Fibroblast of gingiva (primary cell): ENCODE results near the gene WEE1.
"Not testable (repeated sequence)": the region's sequence is repeated elsewhere in the genome, so short reads cannot be mapped to it uniquely, and the experiment has no call there.

Experiments used
- DNase-seq: peaks from one replicate; pipeline ENCODE4 v3.0.0-alpha.2; 2011; ENCODE audit warnings: low read depth

WEE1 gene

GRCh38 chr11:9573052-9573774 is at the start of gene WEE1:
TSS of gene WEE1 (plus strand) at chr11:9573670. CDS start at chr11:9573934, 264 bp downstream.
- peak; percentile 99 for DNase-seq

- DNase-seq = no peak
Measured at GRCh38 chr11:9524001-9524400, 49.5 kb upstream of the WEE1 start.

- DNase-seq = peak; percentile 27
Measured at GRCh38 chr11:9525116-9525515, 48.4 kb upstream of the WEE1 start.

GRCh38 chr11:9527481-9528135 is 45.9 kb upstream of the WEE1 start:
- DNase-seq = peak; percentile 95

- no peak for DNase-seq
Measured at GRCh38 chr11:9528136-9528501, 45.4 kb upstream of the WEE1 start.

GRCh38 chr11:9528573-9529333 is 44.7 kb upstream of the WEE1 start:
- no peak for DNase-seq

GRCh38 chr11:9529334-9529650 is 44.2 kb upstream of the WEE1 start:
- no peak for DNase-seq

- DNase-seq = no peak
Measured at GRCh38 chr11:9530020-9530621, 43.3 kb upstream of the WEE1 start.

- no peak for DNase-seq
Measured at GRCh38 chr11:9530901-9531625, 42.4 kb upstream of the WEE1 start.

GRCh38 chr11:9533058-9533457 is 40.4 kb upstream of the WEE1 start:
- no peak for DNase-seq

GRCh38 chr11:9533736-9534473 is 39.6 kb upstream of the WEE1 start:
- no peak for DNase-seq

GRCh38 chr11:9535189-9535781 is 38.2 kb upstream of the WEE1 start:
- peak; percentile 98 for DNase-seq

GRCh38 chr11:9538548-9538947 is 34.9 kb upstream of the WEE1 start:
- no peak for DNase-seq

GRCh38 chr11:9549216-9549615 is 24.3 kb upstream of the WEE1 start:
- DNase-seq = not testable (repeated sequence)

- DNase-seq = no peak
Measured at GRCh38 chr11:9550191-9550628, 23.3 kb upstream of the WEE1 start.

- DNase-seq = no peak
Measured at GRCh38 chr11:9561279-9561982, 12.0 kb upstream of the WEE1 start.

GRCh38 chr11:9562716-9563115 is 10.8 kb upstream of the WEE1 start:
- DNase-seq = no peak

GRCh38 chr11:9563196-9563730 is 10.2 kb upstream of the WEE1 start:
- DNase-seq = no peak

GRCh38 chr11:9565822-9566560 is 7.5 kb upstream of the WEE1 start:
- peak; percentile 98 for DNase-seq
